K562 (cell line): ENCODE data around the gene MEX3D. TPM values are rescaled to one million over a fixed set of nuclear protein-coding genes. Genes with fewer than 3 reads are reported as not detected.

Experiments
- CHCHD3 ChIP-seq: fragments of 250-450 bp; sonication (Bioruptor Pico); IDR thresholded peaks from 2 replicates; pipeline ENCODE4 v2.1.2; 2022; ENCODE audit warnings: mild to moderate bottlenecking
- DDX20 ChIP-seq: fragments of 450-650 bp; IDR thresholded peaks from 2 replicates; pipeline ENCODE4 v1.6.1; 2016; ENCODE audit warnings: missing genetic modification characterization, low read depth, mild to moderate bottlenecking, missing compliant biosample characterization, moderate library complexity
- E2F5 ChIP-seq: sonication (generic); formaldehyde crosslinking; IDR thresholded peaks from 2 replicates; pipeline ENCODE4 v1.8.0; 2022; ENCODE audit warnings: mild to moderate bottlenecking, missing genetic modification reagents
- FOSL1 ChIP-seq: fragments of 200-800 bp; sonication (Bioruptor generic); conservative IDR thresholded peaks from 2 replicates; pipeline ENCODE4 v1.6.1; 2016; ENCODE audit warnings: missing genetic modification characterization, missing compliant biosample characterization
- KDM5B ChIP-seq: fragments of 200-600 bp; sonication (generic); IDR thresholded peaks from 2 replicates; pipeline ENCODE4 v1.6.1; 2012; ENCODE audit warnings: low read depth, mild to moderate bottlenecking, moderate library complexity, low read length, control low read depth, inconsistent platforms; ENCODE audit not compliant: insufficient replicate concordance
- KLF1 ChIP-seq: fragments of 450-650 bp; IDR thresholded peaks from 2 replicates; pipeline ENCODE4 v1.6.1; 2016; ENCODE audit warnings: missing genetic modification characterization, missing compliant biosample characterization
- MAZ ChIP-seq, 2 experiments: fragments of 450-650 bp in 1 of 2; sonication (generic) in 1 of 2; formaldehyde crosslinking; IDR thresholded peaks in 1 of 2; conservative IDR thresholded peaks in 1 of 2; 2 replicates each; pipeline versions ENCODE4 v1.4.0 to v1.5.0; 2020; ENCODE audit warnings: mild to moderate bottlenecking in 1 of 2, missing genetic modification reagents in 1 of 2
- NR4A1 ChIP-seq, 2 experiments: fragments of 250-450 bp in 1 of 2; fragments of 450-650 bp in 1 of 2; sonication (Bioruptor Pico) in 1 of 2; IDR thresholded peaks; 2 replicates each; pipeline versions ENCODE4 v1.4.0 to v1.6.1; 2016 to 2020; ENCODE audit warnings: mild to moderate bottlenecking in 2 of 2, missing compliant biosample characterization in 1 of 2, missing genetic modification characterization in 1 of 2, moderate library complexity in 1 of 2
- RHOXF2B ChIP-seq: fragments of 250-450 bp; sonication (Bioruptor Pico); conservative IDR thresholded peaks from 2 replicates; pipeline ENCODE4 v1.5.1; 2021
- SIN3A ChIP-seq, 2 experiments: fragments of 150-350 bp in 1 of 2; IDR thresholded peaks; 2 replicates each; pipeline ENCODE4 v1.6.1; 2011 to 2016; ENCODE audit warnings: borderline replicate concordance in 2 of 2, low read depth in 2 of 2, low read length in 2 of 2, mild to moderate bottlenecking in 2 of 2, moderate library complexity in 2 of 2; ENCODE audit not compliant: control insufficient read depth in 1 of 2
- ZC3H4 ChIP-seq: sonication (generic); formaldehyde crosslinking; IDR thresholded peaks from 2 replicates; pipeline ENCODE4 v1.9.0; 2021; ENCODE audit warnings: missing genetic modification reagents, borderline replicate concordance
- ZNF584 ChIP-seq: fragments of 200-800 bp; sonication (Bioruptor generic); IDR thresholded peaks from 2 replicates; pipeline ENCODE4 v1.6.1; 2016; ENCODE audit warnings: low read depth, mild to moderate bottlenecking, missing genetic modification characterization, missing compliant biosample characterization
- ZNF609 ChIP-seq: sonication (generic); formaldehyde crosslinking; IDR thresholded peaks from 2 replicates; pipeline ENCODE4 v1.8.1; 2023; ENCODE audit warnings: missing genetic modification reagents, mild to moderate bottlenecking, borderline replicate concordance
- polyA plus RNA-seq, 8 experiments: library from polyadenylated mRNA; depleted of rRNA in 4 of 8; stranded (reverse) in 5 of 8; unstranded in 3 of 8; fragments of >200 nt; fragmentation: Nextera tagmentation in 2 of 8; fragmentation: Illumina TruSeq in 1 of 8; extraction: Ambion mirVana in 2 of 8; extraction: Trizol in 1 of 8; gene quantifications; 2 replicates each; pipeline versions ENCODE4 v1.2.1 to v1.2.3, GENCODE V29; 2011 to 2014; ENCODE audit warnings: inconsistent platforms in 1 of 8, missing spikeins in 1 of 8
- total RNA-seq, 7 experiments: library from RNA; depleted of rRNA in 6 of 7; stranded (reverse); fragments of >200 nt in 6 of 7; fragmentation: Illumina TruSeq in 2 of 7; extraction: Trizol in 2 of 7; gene quantifications; 2 replicates each; pipeline versions ENCODE4 v1.2.1 to v1.2.3, GENCODE V29; 2011 to 2021; ENCODE audit warnings: low replicate concordance in 1 of 7

The MEX3D gene
- total and polyA plus RNA-seq, 9 of the 15 experiments (the other 6 are each of a cell fraction or from before 2014, with no cell fraction given): 1.7 to 39.3 (median 5.7) TPM

DNA sequence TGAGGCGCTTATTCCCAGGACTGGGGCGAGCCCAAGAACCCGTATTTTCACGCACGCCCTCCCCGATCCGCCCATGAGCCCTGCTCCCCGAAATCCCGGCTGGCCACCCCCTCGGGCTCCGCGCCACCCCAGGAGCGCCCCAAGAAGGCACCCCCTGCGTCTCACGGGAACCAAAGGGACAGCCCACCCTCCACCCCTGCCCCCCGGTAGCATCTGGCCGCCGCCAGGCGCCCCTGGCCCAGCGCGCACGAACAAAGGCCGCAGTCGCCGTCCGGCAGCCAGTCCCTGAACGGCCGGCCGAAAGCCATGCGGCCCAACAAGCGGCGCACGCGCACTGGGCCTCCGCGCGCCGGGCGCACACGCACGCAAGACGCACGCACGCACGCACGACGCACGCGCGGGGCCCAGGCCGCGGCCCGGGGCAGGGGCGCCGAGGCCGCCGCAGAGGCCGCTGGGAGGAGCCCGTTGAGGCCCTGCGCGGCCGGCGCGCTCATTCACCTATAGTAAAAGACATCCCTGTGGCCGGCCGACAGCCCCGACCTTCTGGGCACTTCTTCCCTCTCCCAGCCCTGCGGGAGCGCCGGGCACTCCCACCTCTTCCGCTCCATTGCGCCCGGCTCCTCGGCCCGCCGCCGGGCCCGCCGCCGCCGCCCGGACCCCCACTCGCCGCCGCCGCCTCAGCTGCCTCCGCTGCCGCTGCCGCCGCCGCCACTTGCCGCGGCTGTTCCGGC, 24.1 kb upstream of the MEX3D start (continued):
- peak in 1 of 2 experiments; percentile 73 for TF ChIP-seq MAZ (CRISPR knock-in tag; conservative IDR thresholded peaks at IDR 0.05 in 1 of 2, IDR thresholded peaks at IDR 0.05 in 1 of 2)
- TF ChIP-seq RHOXF2B (CRISPR knock-in tag): no peak
- no peak; the same call in 1 of the 2 replicates for TF ChIP-seq NR4A1 (CRISPR knock-in tag; IDR thresholded peaks at IDR 0.05)
- peak; percentile 33; the same call in 1 of the 2 replicates for TF ChIP-seq NR4A1 (tag; IDR thresholded peaks at IDR 0.05)
- no peak for TF ChIP-seq CHCHD3
- TF ChIP-seq DDX20 (tag): no peak
- no peak for TF ChIP-seq FOSL1 (tag)
- no peak for TF ChIP-seq ZNF609 (CRISPR knock-in tag)
- TF ChIP-seq KLF1 (tag): no peak
- peak; percentile 80 for TF ChIP-seq KDM5B
- TF ChIP-seq ZC3H4 (CRISPR knock-in tag): no peak
- 0 out of 4 replicates have a peak, but pooled peaks of 1 of the 2 experiments have one; percentile 39 for TF ChIP-seq SIN3A (IDR thresholded peaks at IDR 0.05; ENCODE audit: borderline replicate concordance in 2 of 2, control insufficient read depth in 1 of 2, low read depth in 2 of 2, low read length in 2 of 2)
- no peak for TF ChIP-seq ZNF584 (CRISPR knock-in tag)
- TF ChIP-seq E2F5 (CRISPR knock-in tag): no peak
